GM20000 (cell line): ENCODE data around the gene DACT2.
"Not testable (repeated sequence)": the region's sequence is repeated elsewhere in the genome, so short reads cannot be mapped to it uniquely, and the experiment has no call there.

ENCODE experiments used
- DNase-seq: peaks from one replicate; pipeline ENCODE4 v3.0.0; 2012; ENCODE audit warnings: low spot score
- TF ChIP-seq, protein P1 (sequence below): IDR thresholded peaks from 2 replicates; pipeline ENCODE4 v1.5.1; 2012; ENCODE audit warnings: mild to moderate bottlenecking, control low read depth; ENCODE audit errors: extremely low read depth, missing control alignments

Gene DACT2

DNA sequence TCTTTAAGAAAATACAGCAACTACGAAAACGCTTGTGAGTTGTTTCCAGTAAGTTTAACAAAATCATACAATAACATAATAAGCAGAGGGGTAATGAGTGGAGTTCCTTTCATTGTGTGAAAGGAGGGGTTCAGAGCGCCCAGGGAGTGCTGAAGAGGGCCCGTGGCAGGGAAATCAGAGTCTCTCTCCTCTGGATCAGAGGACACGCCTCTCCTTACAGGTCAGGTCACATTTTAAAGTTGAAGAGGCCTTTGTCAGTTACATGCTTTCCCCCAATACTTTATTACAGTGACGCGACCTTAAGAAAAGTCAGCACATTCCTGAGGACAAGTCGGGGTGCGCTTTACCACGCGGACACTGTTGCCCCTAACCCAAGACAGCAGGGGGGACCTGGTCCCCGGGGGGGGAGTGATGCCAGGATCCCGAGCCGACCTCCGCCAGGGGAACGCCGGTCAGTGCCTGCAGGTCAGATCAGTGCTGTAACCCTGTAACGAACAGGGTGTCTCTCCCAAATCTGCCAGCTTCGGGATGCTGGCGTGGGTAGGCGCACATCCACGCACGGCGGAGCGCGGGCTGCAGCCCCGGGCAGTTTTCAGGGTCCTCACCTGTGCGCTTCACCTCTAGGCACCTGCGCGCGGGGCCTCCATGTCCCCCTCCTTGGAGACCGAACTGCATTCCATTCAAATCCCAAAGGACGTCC is 848 bp downstream of the DACT2 start:
- DNase-seq: no peak
- TF ChIP-seq, protein P1, sequence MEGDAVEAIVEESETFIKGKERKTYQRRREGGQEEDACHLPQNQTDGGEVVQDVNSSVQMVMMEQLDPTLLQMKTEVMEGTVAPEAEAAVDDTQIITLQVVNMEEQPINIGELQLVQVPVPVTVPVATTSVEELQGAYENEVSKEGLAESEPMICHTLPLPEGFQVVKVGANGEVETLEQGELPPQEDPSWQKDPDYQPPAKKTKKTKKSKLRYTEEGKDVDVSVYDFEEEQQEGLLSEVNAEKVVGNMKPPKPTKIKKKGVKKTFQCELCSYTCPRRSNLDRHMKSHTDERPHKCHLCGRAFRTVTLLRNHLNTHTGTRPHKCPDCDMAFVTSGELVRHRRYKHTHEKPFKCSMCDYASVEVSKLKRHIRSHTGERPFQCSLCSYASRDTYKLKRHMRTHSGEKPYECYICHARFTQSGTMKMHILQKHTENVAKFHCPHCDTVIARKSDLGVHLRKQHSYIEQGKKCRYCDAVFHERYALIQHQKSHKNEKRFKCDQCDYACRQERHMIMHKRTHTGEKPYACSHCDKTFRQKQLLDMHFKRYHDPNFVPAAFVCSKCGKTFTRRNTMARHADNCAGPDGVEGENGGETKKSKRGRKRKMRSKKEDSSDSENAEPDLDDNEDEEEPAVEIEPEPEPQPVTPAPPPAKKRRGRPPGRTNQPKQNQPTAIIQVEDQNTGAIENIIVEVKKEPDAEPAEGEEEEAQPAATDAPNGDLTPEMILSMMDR: no peak

DNA sequence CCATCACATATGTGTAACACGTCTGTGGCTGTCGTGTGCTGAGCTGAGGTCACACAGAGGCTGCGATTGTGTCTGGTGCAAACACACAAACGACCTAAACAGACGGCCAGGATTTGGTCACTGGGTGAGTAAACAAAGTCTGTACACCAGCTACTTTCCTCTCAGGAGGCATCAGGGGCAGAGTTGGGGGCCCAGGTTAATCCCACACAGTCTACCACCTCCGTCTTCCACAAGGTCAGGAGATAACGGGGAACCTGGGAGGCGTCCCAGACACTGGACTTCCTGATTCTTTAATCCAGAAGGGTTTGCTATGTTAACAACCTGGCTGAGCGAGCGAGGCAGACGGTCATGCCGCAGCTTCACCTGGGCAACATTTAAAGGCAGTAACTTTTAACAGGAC is 1.5 kb downstream of the DACT2 start:
- TF ChIP-seq, protein P1: no peak
- no peak for DNase-seq

DNA sequence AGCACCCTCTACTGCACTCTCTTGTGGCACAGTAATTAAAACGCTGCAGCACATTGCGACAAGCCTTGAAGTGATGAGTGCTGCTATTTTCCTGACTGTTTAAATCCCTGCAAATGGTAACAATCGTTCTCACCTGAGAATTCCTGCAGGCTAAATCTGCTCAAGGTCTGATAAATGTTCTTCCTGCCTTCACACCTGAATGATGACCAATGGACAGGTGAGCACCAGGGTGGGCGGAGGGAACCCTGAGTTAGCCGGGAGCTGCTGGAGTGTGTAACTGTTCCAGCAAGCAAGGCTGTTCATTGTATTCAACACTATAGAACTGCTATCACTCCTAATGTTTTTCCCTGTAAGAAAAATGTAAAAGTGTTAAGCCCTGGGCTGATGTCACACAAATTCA is 4.0 kb downstream of the DACT2 start:
- TF ChIP-seq, protein P1: no peak
- DNase-seq: no peak

DNA sequence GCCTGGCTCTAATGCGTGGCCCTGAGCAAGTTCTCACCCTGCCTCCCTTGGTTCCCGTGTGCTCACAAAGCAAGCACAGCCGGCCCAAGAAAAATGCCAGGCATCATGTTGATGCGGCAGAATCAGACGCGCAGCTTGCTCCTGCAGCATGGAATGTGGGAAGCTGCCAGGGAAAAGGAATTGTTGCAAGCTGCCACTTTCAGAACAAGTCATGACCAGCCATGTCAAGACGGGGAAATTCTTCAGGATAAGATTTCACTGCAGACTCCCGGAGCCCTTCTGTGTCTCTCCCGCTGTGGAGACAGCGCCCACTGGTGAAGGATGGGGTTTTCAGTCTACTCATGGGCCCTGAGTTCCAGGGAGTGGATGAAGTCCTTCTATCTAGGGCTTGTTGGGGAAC is 4.6 kb downstream of the DACT2 start:
- no peak for DNase-seq
- TF ChIP-seq, protein P1: no peak

DNA sequence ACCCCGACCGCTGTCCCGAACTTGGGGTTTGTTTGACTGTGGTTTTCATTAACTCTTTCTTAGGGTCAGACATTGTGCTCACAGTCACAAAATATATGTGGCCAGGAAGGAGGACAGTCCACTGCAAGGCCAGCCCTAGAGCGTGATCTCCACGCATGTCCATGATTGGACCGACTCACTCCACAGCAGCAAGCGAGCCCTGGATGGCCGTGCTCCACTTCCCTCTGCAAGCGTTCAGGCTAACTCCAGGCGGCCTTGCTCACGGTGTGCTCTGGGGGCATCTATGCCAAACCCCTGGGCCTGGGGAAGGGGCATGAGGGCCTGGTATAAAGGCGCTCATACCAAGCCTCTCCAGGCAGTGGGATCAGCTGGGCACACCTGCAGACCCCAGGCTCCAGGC is 5.6 kb downstream of the DACT2 start:
- TF ChIP-seq, protein P1: no peak

DNA sequence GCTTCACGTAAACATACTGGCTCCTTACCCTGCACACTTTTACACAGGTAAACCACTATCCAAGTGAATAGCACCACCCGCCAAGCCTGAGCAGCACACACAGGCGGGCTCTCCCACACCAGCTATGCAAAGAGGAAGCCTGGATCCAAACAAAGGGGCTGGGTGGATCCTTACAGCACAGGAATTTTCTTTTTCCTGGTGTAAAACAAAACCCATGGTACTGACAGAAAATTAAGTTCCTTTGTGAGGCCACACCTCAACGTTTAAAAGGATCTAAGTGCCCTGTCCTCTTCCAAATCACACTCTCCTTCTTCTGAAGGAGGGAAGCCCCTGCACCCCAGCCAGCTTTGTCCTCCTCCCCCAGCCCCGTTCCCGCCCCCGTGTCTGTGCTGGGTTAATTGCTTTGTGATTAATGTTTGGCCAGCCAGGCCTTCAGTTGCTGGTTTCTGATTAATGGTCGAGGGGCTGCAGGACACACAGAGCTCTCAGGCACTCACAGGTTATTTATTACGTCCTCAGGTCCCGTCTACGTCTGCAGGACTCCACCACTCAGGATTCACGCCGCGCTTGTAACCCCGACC is 6.1 kb downstream of the DACT2 start:
- DNase-seq: no peak
- TF ChIP-seq, protein P1: no peak

More for the DNA sequence above, 5.6 kb downstream of the DACT2 start:
- no peak for DNase-seq

DNA sequence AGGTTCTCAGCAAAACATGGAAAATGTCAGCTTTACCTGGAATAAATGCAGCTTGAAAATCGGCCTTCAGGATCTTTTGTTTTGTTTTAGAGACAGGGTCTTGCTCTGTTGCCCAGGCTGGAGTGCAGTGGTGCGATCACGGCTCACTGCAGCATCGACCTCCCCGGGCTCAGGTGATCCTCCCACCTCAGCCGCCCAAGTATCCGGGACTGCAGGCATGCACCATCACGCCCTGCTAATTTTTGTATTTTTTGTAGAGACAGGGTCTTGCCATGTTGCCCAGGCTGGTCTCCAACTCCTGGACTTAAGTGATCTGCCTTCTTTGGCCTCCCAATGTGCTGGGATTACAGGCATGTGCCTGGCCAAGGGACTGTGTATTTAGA is 7.5 kb downstream of the DACT2 start:
- not testable (repeated sequence) for DNase-seq
